DMS153 (cell line): Measurements from ENCODE around the gene TMEM165.
"Not testable (repeated sequence)": the region's sequence is repeated elsewhere in the genome, so short reads cannot be mapped to it uniquely, and the experiment has no call there.

Experiments
- DNase-seq: peaks from one replicate; lab custom pipeline; 2025; lab: John Stamatoyannopoulos, UW

Gene TMEM165

GRCh38 chr4:55395529-55396307 lies at the start of gene TMEM165:
Gene TMEM165, plus strand, starts transcription at chr4:55395957. Its CDS starts 233 bp downstream, at chr4:55396190.
- DNase-seq = peak; percentile 86

- DNase-seq = peak; percentile 77
These were observed 49.5 kb upstream of the TMEM165 start, which contains the start of gene SRD5A3 for GRCh38 chr4:55345980-55346850. Gene SRD5A3, plus strand, starts transcription at chr4:55346242. Its CDS starts 95 bp downstream, at chr4:55346337.

- DNase-seq = no peak
These were observed 48.9 kb upstream of the TMEM165 start for GRCh38 chr4:55346851-55347255.

- no peak for DNase-seq
These were observed 48.0 kb upstream of the TMEM165 start for GRCh38 chr4:55347610-55348228.

- DNase-seq = no peak
These were observed 47.3 kb upstream of the TMEM165 start for GRCh38 chr4:55348466-55348865.

- not testable (repeated sequence) for DNase-seq
These were observed 44.9 kb upstream of the TMEM165 start for GRCh38 chr4:55350870-55351269.

GRCh38 chr4:55351824-55352223 lies 43.9 kb upstream of the TMEM165 start:
- DNase-seq = no peak

- no peak for DNase-seq
These were observed 43.0 kb upstream of the TMEM165 start for GRCh38 chr4:55352726-55353125.

- DNase-seq = not testable (repeated sequence)
These were observed 42.5 kb upstream of the TMEM165 start for GRCh38 chr4:55353228-55353747.

- no peak for DNase-seq
These were observed 41.1 kb upstream of the TMEM165 start for GRCh38 chr4:55354648-55355047.

GRCh38 chr4:55355555-55355954 lies 40.2 kb upstream of the TMEM165 start:
- DNase-seq = peak; percentile 61

- peak; percentile 13 for DNase-seq
These were observed 38.7 kb upstream of the TMEM165 start for GRCh38 chr4:55356991-55357461.

GRCh38 chr4:55358246-55358645 lies 37.5 kb upstream of the TMEM165 start:
- DNase-seq = no peak

- no peak for DNase-seq
These were observed 37.1 kb upstream of the TMEM165 start for GRCh38 chr4:55358668-55359067.

- DNase-seq = no peak
These were observed 36.3 kb upstream of the TMEM165 start for GRCh38 chr4:55359397-55359916.

GRCh38 chr4:55362938-55363337 lies 32.8 kb upstream of the TMEM165 start:
- not testable (repeated sequence) for DNase-seq

- DNase-seq = no peak
These were observed 31.9 kb upstream of the TMEM165 start for GRCh38 chr4:55363691-55364351.

GRCh38 chr4:55364691-55365344 lies 30.9 kb upstream of the TMEM165 start:
- DNase-seq = no peak

GRCh38 chr4:55365345-55365728 lies 30.4 kb upstream of the TMEM165 start:
- DNase-seq = no peak

GRCh38 chr4:55366621-55367020 lies 29.1 kb upstream of the TMEM165 start:
- no peak for DNase-seq
